Panc1 (cell line): ENCODE data around the gene TAF7.
A peak's percentile ranks its signal among the peaks of the same experiment; 100 is the strongest.

Experiments used
- POLR2AphosphoS5 ChIP-seq: IDR thresholded peaks from 2 replicates; pipeline ENCODE4 v1.6.1; 2012; ENCODE audit warnings: mild to moderate bottlenecking, low read depth, low read length, moderate library complexity
- SIN3A ChIP-seq: IDR thresholded peaks from 2 replicates; pipeline ENCODE4 v1.6.1; 2012; ENCODE audit warnings: low read depth, mild to moderate bottlenecking, low read length, moderate library complexity, borderline replicate concordance; ENCODE audit not compliant: insufficient read depth
- TCF7L2 ChIP-seq: IDR thresholded peaks from 2 replicates; pipeline ENCODE4 v1.6.1; 2011; ENCODE audit warnings: mild to moderate bottlenecking, low read depth, low read length, inconsistent platforms
- TF ChIP-seq, protein P1 (sequence below): fragments of 450-650 bp; IDR thresholded peaks from 2 replicates; pipeline ENCODE4 v1.5.1; 2017; ENCODE audit warnings: mild to moderate bottlenecking
- TF ChIP-seq, protein P2 (sequence below), 2 experiments: IDR thresholded peaks; 2 replicates each; pipeline ENCODE4 v1.6.1; 2011 to 2012; ENCODE audit warnings: low read depth in 2 of 2, control low read depth in 1 of 2, low read length in 1 of 2, mild to moderate bottlenecking in 1 of 2, moderate library complexity in 1 of 2; ENCODE audit not compliant: insufficient read depth in 1 of 2

DNA sequence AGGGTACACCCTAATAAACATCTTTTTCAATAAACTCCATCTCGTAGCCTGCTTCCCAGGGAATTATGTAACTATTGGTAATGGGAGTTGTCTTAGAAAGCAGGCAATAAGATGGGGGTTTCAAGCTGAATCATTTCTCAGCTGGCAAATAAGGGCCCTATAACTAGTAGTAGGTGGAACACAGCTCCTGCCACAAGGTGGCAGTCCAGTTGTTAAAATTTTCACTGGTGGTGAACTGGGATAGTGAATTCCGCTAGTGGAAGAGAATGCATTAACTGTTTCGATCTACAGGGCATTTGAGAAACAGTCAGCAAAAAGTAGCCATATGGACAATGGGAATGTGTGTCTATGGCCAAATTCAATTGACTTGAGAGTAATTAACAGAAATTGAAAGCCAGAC is 47.7 kb downstream of the TAF7 start:
- TF ChIP-seq, protein P1, sequence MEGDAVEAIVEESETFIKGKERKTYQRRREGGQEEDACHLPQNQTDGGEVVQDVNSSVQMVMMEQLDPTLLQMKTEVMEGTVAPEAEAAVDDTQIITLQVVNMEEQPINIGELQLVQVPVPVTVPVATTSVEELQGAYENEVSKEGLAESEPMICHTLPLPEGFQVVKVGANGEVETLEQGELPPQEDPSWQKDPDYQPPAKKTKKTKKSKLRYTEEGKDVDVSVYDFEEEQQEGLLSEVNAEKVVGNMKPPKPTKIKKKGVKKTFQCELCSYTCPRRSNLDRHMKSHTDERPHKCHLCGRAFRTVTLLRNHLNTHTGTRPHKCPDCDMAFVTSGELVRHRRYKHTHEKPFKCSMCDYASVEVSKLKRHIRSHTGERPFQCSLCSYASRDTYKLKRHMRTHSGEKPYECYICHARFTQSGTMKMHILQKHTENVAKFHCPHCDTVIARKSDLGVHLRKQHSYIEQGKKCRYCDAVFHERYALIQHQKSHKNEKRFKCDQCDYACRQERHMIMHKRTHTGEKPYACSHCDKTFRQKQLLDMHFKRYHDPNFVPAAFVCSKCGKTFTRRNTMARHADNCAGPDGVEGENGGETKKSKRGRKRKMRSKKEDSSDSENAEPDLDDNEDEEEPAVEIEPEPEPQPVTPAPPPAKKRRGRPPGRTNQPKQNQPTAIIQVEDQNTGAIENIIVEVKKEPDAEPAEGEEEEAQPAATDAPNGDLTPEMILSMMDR = peak; percentile 26
- TF ChIP-seq, protein P2, sequence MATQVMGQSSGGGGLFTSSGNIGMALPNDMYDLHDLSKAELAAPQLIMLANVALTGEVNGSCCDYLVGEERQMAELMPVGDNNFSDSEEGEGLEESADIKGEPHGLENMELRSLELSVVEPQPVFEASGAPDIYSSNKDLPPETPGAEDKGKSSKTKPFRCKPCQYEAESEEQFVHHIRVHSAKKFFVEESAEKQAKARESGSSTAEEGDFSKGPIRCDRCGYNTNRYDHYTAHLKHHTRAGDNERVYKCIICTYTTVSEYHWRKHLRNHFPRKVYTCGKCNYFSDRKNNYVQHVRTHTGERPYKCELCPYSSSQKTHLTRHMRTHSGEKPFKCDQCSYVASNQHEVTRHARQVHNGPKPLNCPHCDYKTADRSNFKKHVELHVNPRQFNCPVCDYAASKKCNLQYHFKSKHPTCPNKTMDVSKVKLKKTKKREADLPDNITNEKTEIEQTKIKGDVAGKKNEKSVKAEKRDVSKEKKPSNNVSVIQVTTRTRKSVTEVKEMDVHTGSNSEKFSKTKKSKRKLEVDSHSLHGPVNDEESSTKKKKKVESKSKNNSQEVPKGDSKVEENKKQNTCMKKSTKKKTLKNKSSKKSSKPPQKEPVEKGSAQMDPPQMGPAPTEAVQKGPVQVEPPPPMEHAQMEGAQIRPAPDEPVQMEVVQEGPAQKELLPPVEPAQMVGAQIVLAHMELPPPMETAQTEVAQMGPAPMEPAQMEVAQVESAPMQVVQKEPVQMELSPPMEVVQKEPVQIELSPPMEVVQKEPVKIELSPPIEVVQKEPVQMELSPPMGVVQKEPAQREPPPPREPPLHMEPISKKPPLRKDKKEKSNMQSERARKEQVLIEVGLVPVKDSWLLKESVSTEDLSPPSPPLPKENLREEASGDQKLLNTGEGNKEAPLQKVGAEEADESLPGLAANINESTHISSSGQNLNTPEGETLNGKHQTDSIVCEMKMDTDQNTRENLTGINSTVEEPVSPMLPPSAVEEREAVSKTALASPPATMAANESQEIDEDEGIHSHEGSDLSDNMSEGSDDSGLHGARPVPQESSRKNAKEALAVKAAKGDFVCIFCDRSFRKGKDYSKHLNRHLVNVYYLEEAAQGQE (IDR thresholded peaks at IDR 0.05; ENCODE audit: insufficient read depth in 1 of 2, low read depth in 2 of 2, low read length in 1 of 2) = no peak
- TF ChIP-seq POLR2AphosphoS5 (no peak), TCF7L2 (no peak), SIN3A (no peak)
